BJ (cell line): Measurements from ENCODE around the gene KIF5A. TPM values are rescaled to one million over a fixed set of nuclear protein-coding genes. Genes with fewer than 3 reads are reported as not detected.

ENCODE experiments used
- CTCF ChIA-PET: fragments of 350-600 bp; formaldehyde crosslinking; extraction: SDS; loops from one replicate; lab custom pipeline; 2021; ENCODE audit warnings: antibody characterized with exemption, inconsistent platforms; lab: Yijun Ruan, JAX
- POLR2A ChIA-PET: fragments of 300-600 bp; sonication (Branson Sonifier 250); formaldehyde crosslinking; extraction: SDS; loops from one replicate; lab custom pipeline; 2021; ENCODE audit warnings: antibody characterized with exemption; lab: Charles Lee
- DNase-seq: peaks from one replicate; pipeline ENCODE4 v3.0.0-alpha.2; 2011; ENCODE audit warnings: low read depth
- H3K27me3 ChIP-seq: 2 replicates; pipeline ENCODE4 v1.6.0; 2011; ENCODE audit warnings: low read length; ENCODE audit not compliant: control insufficient read depth, insufficient read depth
- H3K36me3 ChIP-seq: 2 replicates; pipeline ENCODE4 v1.5.1; 2011; ENCODE audit warnings: low read length; ENCODE audit not compliant: control insufficient read depth, insufficient read depth
- H3K4me3 ChIP-seq: 2 replicates; pipeline ENCODE4 v1.5.1; 2011; ENCODE audit warnings: low read depth, mild to moderate bottlenecking, control low read depth, low read length
- polyA plus RNA-seq: library from polyadenylated mRNA; depleted of rRNA; stranded (reverse); fragments of >200 nt; gene quantifications from 2 replicates; pipeline ENCODE4 v1.2.3, GENCODE V29; 2011
- TF ChIP-seq, protein P1 (sequence below): IDR thresholded peaks from 2 replicates; pipeline ENCODE4 v1.5.1; 2011; ENCODE audit warnings: low read depth, mild to moderate bottlenecking, control low read depth, inconsistent platforms, low read length, moderate library complexity; ENCODE audit not compliant: insufficient read depth

KIF5A gene
- polyA plus RNA-seq, 1 experiment = 0.64 TPM

DNA sequence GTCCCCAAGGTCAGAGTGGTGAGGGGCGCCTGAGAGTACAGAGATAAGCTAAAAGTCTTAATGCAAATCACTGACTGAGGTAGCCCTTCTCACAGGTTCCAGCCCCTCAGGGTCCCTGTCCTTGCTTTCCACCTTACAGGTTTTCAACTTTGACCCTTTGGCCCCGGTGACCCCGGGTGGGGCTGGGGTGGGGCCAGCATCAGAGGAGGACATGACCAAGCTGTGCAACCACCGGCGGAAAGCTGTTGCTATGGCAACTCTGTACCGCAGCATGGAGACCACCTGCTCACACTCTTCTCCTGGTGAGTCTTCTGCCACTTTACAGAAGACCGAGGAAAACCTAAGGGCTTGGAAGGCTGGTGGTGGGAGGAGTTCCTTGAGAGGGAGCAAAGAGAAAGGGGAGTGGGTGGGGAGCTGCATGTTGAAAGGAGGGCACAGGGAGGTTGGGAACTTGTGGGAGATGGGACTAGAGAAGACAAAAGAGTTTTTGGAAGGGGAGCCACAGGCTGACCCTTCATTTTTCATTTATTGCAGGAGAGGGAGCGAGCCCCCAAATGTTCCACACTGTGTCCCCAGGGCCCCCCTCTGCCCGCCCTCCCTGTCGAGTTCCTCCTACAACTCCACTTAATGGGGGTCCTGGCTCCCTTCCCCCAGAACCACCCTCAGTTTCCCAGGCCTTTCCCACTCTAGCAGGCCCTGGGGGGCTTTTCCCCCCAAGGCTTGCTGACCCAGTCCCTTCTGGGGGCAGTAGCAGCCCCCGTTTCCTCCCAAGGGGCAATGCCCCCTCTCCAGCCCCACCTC is 24.8 kb upstream of the KIF5A start:
- Histone ChIP-seq H3K4me3 (no peak overlapping the region), H3K36me3 (peaks cover 32% of the 10 kb centered on the region), H3K27me3 (no peaks in the 10 kb centered on the region)
- TF ChIP-seq, protein P1, sequence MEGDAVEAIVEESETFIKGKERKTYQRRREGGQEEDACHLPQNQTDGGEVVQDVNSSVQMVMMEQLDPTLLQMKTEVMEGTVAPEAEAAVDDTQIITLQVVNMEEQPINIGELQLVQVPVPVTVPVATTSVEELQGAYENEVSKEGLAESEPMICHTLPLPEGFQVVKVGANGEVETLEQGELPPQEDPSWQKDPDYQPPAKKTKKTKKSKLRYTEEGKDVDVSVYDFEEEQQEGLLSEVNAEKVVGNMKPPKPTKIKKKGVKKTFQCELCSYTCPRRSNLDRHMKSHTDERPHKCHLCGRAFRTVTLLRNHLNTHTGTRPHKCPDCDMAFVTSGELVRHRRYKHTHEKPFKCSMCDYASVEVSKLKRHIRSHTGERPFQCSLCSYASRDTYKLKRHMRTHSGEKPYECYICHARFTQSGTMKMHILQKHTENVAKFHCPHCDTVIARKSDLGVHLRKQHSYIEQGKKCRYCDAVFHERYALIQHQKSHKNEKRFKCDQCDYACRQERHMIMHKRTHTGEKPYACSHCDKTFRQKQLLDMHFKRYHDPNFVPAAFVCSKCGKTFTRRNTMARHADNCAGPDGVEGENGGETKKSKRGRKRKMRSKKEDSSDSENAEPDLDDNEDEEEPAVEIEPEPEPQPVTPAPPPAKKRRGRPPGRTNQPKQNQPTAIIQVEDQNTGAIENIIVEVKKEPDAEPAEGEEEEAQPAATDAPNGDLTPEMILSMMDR = no peak
- no peak for DNase-seq
- ChIA-PET CTCF (interaction anchor here (1.3 kb wide), 1 partner anchor 22 kb away, joined by 3 read pairs; the partner anchor contains the start of gene DCTN2), POLR2A (no interaction called here)

DNA sequence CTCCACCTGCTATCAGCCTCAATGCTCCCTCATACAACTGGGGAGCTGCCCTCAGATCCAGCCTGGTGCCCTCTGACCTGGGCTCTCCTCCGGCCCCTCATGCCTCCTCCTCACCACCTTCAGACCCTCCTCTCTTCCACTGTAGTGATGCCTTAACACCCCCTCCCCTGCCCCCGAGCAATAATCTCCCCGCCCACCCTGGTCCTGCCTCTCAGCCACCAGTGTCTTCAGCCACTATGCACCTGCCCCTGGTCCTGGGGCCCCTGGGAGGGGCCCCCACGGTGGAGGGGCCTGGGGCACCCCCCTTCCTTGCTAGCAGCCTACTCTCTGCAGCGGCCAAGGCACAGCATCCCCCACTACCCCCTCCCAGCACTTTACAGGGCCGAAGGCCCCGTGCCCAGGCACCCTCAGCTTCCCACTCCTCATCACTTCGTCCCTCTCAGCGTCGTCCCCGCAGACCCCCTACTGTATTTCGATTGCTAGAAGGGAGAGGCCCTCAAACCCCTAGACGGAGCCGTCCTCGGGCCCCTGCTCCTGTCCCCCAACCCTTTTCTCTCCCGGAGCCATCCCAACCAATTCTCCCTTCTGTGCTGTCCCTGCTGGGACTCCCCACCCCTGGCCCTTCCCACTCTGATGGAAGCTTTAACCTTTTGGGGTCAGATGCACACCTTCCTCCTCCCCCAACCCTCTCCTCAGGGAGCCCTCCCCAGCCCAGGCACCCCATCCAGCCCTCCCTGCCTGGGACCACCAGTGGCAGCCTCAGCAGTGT is 24.0 kb upstream of the KIF5A start:
- CTCF ChIA-PET = no interaction called here
- no peak for DNase-seq
- POLR2A ChIA-PET = no interaction called here
- peaks cover 36% of the 10 kb centered on the region for H3K36me3 ChIP-seq
- H3K4me3 ChIP-seq = no peak overlapping the region
- TF ChIP-seq, protein P1 = no peak
- no peaks in the 10 kb centered on the region for H3K27me3 ChIP-seq

DNA sequence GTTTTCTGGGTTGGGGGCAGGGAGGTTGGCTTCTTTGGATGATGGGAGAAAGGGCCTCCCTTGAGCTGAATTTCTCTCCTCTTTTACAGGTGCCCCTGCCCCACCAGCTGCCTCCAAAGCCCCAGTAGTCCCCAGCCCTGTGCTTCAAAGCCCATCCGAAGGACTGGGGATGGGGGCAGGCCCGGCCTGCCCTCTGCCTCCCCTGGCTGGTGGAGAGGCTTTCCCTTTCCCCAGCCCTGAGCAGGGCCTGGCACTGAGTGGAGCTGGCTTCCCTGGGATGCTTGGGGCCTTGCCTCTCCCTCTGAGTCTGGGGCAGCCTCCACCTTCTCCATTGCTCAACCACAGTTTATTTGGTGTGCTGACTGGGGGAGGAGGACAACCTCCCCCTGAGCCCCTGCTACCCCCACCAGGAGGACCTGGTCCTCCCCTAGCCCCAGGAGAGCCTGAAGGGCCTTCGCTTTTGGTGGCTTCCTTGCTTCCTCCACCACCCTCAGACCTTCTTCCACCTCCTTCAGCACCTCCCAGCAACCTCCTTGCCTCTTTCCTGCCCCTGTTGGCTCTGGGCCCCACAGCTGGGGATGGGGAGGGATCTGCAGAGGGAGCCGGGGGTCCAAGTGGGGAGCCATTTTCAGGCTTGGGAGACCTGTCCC is 23.2 kb upstream of the KIF5A start:
- peaks cover 36% of the 10 kb centered on the region for H3K36me3 ChIP-seq
- H3K4me3 ChIP-seq = no peak overlapping the region
- ChIA-PET POLR2A (no interaction called here), CTCF (no interaction called here)
- TF ChIP-seq, protein P1 = no peak
- no peaks in the 10 kb centered on the region for H3K27me3 ChIP-seq
- DNase-seq = no peak

DNA sequence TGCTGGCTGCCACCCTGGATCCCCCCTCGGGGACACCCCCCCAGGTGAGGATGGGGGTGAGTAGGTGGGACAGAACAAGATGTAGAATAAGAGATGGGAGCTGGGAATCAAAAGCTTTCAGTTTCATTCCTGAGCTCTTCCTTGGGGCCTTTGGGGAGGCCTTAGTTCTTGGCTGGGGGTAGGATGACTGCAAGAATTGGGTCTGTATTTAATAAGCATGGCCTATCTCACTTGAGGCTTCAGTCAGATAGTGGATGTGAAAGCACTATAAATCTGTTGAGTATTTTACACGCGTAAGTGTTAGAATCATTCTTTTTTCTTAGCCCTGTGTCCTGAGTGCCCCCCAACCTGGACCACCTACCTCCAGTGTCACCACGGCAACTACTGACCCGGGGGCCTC is 22.7 kb upstream of the KIF5A start:
- ChIA-PET CTCF (interaction anchor here (1.0 kb wide), 1 partner anchor 55 kb away, joined by 3 read pairs; no protein-coding TSS in a partner anchor), POLR2A (no interaction called here)
- peaks cover 41% of the 10 kb centered on the region for H3K36me3 ChIP-seq

More for the DNA sequence above, 22.7 kb upstream of the KIF5A start:
- TF ChIP-seq, protein P1 = no peak
- H3K4me3 ChIP-seq = no peak overlapping the region
- H3K27me3 ChIP-seq = no peaks in the 10 kb centered on the region
- DNase-seq = no peak
